ENCODE measurements around the gene CEP192. TPM values are rescaled to one million over a fixed set of nuclear protein-coding genes. Genes with fewer than 3 reads are reported as not detected.

The CEP192 gene
- total RNA-seq, 1 experiment from 2014 or later = 24.3 TPM

- H3K4me2 ChIP-seq (ENCODE audit: low read length) = no peak overlapping the region
- CTCF ChIA-PET = no interaction called here
- no peak overlapping the region for H3K27ac ChIP-seq (ENCODE audit: low read depth, low read length)
- H3K36me3 ChIP-seq (ENCODE audit: control insufficient read depth in 1 of 2, insufficient read depth in 2 of 2, low read length in 2 of 2) = no peaks in the 10 kb centered on the region
- H3K79me2 ChIP-seq (ENCODE audit: insufficient read depth, low read length) = peaks cover 8% of the 10 kb centered on the region; the same call in 1 of the 2 replicates
- intact Hi-C loops (cut with micrococcal nuclease) = loop anchor here (10.0 kb wide), 1 partner anchor 692 kb away; no protein-coding TSS in a partner anchor
- no peaks in the 10 kb centered on the region for H3K9me2 ChIP-seq (ENCODE audit: insufficient read depth)
- RAD21 ChIA-PET (ENCODE audit: low non-redundant PET in 1 of 2, low total read pairs in 2 of 2, uncharacterized antibody in 2 of 2, unreplicated experiment in 2 of 2) = no interaction called here
- DNase-seq (ENCODE audit: low read depth, low spot score) (no peak), ATAC-seq (no peak)
- no peaks in the 10 kb centered on the region for H3K9me3 ChIP-seq (ENCODE audit: control insufficient read depth in 1 of 2, insufficient read depth in 1 of 2, low read depth in 1 of 2, low read length in 2 of 2)
- no peak overlapping the region for H3K4me3 ChIP-seq (replicated peaks in 1 of 2; ENCODE audit: low read depth in 1 of 2, low read length in 2 of 2)
- POLR2A ChIA-PET = no interaction called here
- no peaks in the 10 kb centered on the region for H4K20me1 ChIP-seq (ENCODE audit: insufficient read depth)
- no peak overlapping the region for H3K9ac ChIP-seq (ENCODE audit: low read length)
- H3K27me3 ChIP-seq (ENCODE audit: insufficient read depth, low read length) = no peaks in the 10 kb centered on the region
- H2AFZ ChIP-seq (ENCODE audit: low read depth, low read length, poor library complexity, severe bottlenecking) = no peak overlapping the region
- TF ChIP-seq EZH2 (IDR thresholded peaks at IDR 0.05) = no peak
- TF ChIP-seq CEBPB (IDR thresholded peaks at IDR 0.05; ENCODE audit: low read depth) = no peak
- no peak for TF ChIP-seq TCF7L2 (IDR thresholded peaks at IDR 0.05; ENCODE audit: borderline replicate concordance, extremely low read depth, insufficient read depth, insufficient read length)
- TF ChIP-seq ATF3 (IDR thresholded peaks at IDR 0.05) = no peak
- TF ChIP-seq ELF1 (IDR thresholded peaks at IDR 0.05; ENCODE audit: borderline replicate concordance, low read depth) = no peak
- TF ChIP-seq FOSL1 (IDR thresholded peaks at IDR 0.05; ENCODE audit: low read depth) = no peak
- no peak for TF ChIP-seq JUND (IDR thresholded peaks at IDR 0.05)
- no peak for TF ChIP-seq YY1 (IDR thresholded peaks at IDR 0.05; ENCODE audit: extremely low read depth, insufficient replicate concordance, low read depth, low read length)
- TF ChIP-seq CBX3 (IDR thresholded peaks at IDR 0.05; ENCODE audit: low read depth) = no peak
- no peak for TF ChIP-seq MAX (IDR thresholded peaks at IDR 0.05)
- peaks cover 7 to 13% of the 10 kb centered on the region in 2 experiments; a peak in 3 of 4 replicates for H3K4me1 ChIP-seq (ENCODE audit: control insufficient read depth in 1 of 2, insufficient read depth in 2 of 2, low read length in 2 of 2)
- BruUV-seq (replicated peaks) = no TSS peak
Observed at GRCh38 chr18:12943215-12943614, 47.9 kb upstream of the CEP192 start.

- CTCF ChIA-PET = interaction anchor here (0.8 kb wide), 1 partner anchor 10 kb away, joined by 3 read pairs; no protein-coding TSS in a partner anchor
Observed at GRCh38 chr18:12944709-12945108, 46.5 kb upstream of the CEP192 start.

More at GRCh38 chr18:12944709-12945108, 46.5 kb upstream of the CEP192 start:
- Histone ChIP-seq H3K9me3 (ENCODE audit: control insufficient read depth in 1 of 2, insufficient read depth in 1 of 2, low read depth in 1 of 2, low read length in 2 of 2) (no peaks in the 10 kb centered on the region), H3K9ac (ENCODE audit: low read length) (no peak overlapping the region), H4K20me1 (ENCODE audit: insufficient read depth) (no peaks in the 10 kb centered on the region), H3K27ac (ENCODE audit: low read depth, low read length) (no peak overlapping the region), H3K4me2 (ENCODE audit: low read length) (no peak overlapping the region), H3K4me3 (replicated peaks in 1 of 2; ENCODE audit: low read depth in 1 of 2, low read length in 2 of 2) (no peak overlapping the region), H3K36me3 (ENCODE audit: control insufficient read depth in 1 of 2, insufficient read depth in 2 of 2, low read length in 2 of 2) (peaks cover under 1 to 2% of the 10 kb centered on the region in 2 experiments; a peak in 1 of 4 replicates), H3K27me3 (ENCODE audit: insufficient read depth, low read length) (no peaks in the 10 kb centered on the region), H3K4me1 (ENCODE audit: control insufficient read depth in 1 of 2, insufficient read depth in 2 of 2, low read length in 2 of 2) (peaks cover 11 to 23% of the 10 kb centered on the region in 2 experiments; a peak in 3 of 4 replicates), H2AFZ (ENCODE audit: low read depth, low read length, poor library complexity, severe bottlenecking) (no peak overlapping the region), H3K79me2 (ENCODE audit: insufficient read depth, low read length) (peaks cover 22% of the 10 kb centered on the region), H3K9me2 (ENCODE audit: insufficient read depth) (no peaks in the 10 kb centered on the region)
- BruUV-seq (replicated peaks) = no TSS peak
- intact Hi-C loops (cut with micrococcal nuclease) = loop anchor here (5.0 to 10.0 kb wide), 2 partner anchors 537 to 690 kb away; partner anchors contain the start of gene PRELID3A
- TF ChIP-seq ZBTB33 (IDR thresholded peaks at IDR 0.05; ENCODE audit: extremely low read depth, insufficient replicate concordance, low read length) (no peak), CBX3 (IDR thresholded peaks at IDR 0.05; ENCODE audit: low read depth) (no peak), TCF7L2 (IDR thresholded peaks at IDR 0.05; ENCODE audit: borderline replicate concordance, extremely low read depth, insufficient read depth, insufficient read length) (no peak), POLR2A (IDR thresholded peaks at IDR 0.05; ENCODE audit: borderline replicate concordance, extremely low read depth, insufficient read depth, insufficient read length) (no peak), JUND (IDR thresholded peaks at IDR 0.05) (no peak)
- ATAC-seq (no peak), DNase-seq (ENCODE audit: low read depth, low spot score) (no peak)
- ChIA-PET RAD21 (ENCODE audit: low non-redundant PET in 1 of 2, low total read pairs in 2 of 2, uncharacterized antibody in 2 of 2, unreplicated experiment in 2 of 2) (no interaction called here), POLR2A (no interaction called here)
